ENCODE measurements around the gene ADGRV1. TPM values are rescaled to one million over a fixed set of nuclear protein-coding genes. Genes with fewer than 3 reads are reported as not detected.

The ADGRV1 gene
- total RNA-seq, 1 donor from 2014 or later, result 0.13 TPM

DNA sequence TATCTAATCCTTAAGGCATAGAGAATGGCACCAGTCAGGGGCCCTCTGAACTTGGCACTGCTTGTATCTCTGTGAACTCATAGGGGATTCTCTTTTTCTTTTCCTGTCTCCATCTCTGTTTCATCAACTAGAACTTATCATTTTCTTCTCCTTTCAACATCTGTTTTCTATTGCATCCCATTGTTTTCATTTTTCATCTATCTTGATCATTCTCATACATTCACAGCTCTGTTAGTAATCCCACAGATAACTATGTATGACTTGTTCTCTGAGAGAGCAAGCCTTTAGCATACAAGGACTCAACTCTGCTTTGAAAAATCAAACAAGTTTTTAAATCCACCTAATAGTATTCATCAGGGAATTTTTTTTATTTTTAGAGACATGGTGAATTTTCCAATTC, 560.2 kb downstream of the ADGRV1 start:
- TF ChIP-seq, protein P1, sequence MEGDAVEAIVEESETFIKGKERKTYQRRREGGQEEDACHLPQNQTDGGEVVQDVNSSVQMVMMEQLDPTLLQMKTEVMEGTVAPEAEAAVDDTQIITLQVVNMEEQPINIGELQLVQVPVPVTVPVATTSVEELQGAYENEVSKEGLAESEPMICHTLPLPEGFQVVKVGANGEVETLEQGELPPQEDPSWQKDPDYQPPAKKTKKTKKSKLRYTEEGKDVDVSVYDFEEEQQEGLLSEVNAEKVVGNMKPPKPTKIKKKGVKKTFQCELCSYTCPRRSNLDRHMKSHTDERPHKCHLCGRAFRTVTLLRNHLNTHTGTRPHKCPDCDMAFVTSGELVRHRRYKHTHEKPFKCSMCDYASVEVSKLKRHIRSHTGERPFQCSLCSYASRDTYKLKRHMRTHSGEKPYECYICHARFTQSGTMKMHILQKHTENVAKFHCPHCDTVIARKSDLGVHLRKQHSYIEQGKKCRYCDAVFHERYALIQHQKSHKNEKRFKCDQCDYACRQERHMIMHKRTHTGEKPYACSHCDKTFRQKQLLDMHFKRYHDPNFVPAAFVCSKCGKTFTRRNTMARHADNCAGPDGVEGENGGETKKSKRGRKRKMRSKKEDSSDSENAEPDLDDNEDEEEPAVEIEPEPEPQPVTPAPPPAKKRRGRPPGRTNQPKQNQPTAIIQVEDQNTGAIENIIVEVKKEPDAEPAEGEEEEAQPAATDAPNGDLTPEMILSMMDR (IDR thresholded peaks at IDR 0.05), result no peak
- Mint-ChIP-seq H3K36me3 (ENCODE audit: low read depth) (no peaks in the 10 kb centered on the region), H3K27ac (no peak overlapping the region), H3K4me1 (no peaks in the 10 kb centered on the region), H3K9me3 (no peaks in the 10 kb centered on the region), H3K4me3 (no peak overlapping the region), H3K27me3 (peaks cover 2% of the 10 kb centered on the region)
- POLR2A ChIA-PET, result no interaction called here
- CTCF ChIA-PET, result no interaction called here
- no peak for DNase-seq
- intact Hi-C loops (cut with micrococcal nuclease), result no loop called here
- no peak for ATAC-seq (ENCODE audit: low read depth)

DNA sequence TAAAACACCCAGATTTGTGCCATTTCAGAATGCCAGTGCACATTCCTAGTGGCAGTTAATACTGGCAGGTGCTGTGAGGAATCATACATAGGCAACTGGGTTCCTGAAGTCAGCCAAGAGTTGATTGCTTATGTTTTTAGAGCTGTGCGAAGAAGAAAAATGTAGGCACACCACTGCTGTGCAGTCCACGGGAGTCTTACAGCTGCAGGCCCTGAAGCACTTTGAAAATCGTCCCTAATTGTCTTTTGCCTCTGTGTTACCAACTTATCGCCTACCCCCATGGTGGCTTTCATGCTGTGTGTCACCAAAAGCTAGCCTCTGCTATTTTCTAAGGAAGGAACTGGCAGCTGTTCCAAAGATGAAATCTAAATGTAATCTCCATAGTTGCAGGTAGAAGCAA, 560.6 kb downstream of the ADGRV1 start:
- Mint-ChIP-seq H3K9me3 (no peaks in the 10 kb centered on the region), H3K4me1 (no peaks in the 10 kb centered on the region), H3K27ac (no peak overlapping the region), H3K27me3 (peaks cover 2% of the 10 kb centered on the region), H3K36me3 (ENCODE audit: low read depth) (no peaks in the 10 kb centered on the region), H3K4me3 (no peak overlapping the region)
- intact Hi-C loops (cut with micrococcal nuclease), result no loop called here
- POLR2A ChIA-PET, result no interaction called here
- DNase-seq, result no peak
- TF ChIP-seq, protein P1 (IDR thresholded peaks at IDR 0.05), result no peak
- CTCF ChIA-PET, result no interaction called here
- no peak for ATAC-seq (ENCODE audit: low read depth)

DNA sequence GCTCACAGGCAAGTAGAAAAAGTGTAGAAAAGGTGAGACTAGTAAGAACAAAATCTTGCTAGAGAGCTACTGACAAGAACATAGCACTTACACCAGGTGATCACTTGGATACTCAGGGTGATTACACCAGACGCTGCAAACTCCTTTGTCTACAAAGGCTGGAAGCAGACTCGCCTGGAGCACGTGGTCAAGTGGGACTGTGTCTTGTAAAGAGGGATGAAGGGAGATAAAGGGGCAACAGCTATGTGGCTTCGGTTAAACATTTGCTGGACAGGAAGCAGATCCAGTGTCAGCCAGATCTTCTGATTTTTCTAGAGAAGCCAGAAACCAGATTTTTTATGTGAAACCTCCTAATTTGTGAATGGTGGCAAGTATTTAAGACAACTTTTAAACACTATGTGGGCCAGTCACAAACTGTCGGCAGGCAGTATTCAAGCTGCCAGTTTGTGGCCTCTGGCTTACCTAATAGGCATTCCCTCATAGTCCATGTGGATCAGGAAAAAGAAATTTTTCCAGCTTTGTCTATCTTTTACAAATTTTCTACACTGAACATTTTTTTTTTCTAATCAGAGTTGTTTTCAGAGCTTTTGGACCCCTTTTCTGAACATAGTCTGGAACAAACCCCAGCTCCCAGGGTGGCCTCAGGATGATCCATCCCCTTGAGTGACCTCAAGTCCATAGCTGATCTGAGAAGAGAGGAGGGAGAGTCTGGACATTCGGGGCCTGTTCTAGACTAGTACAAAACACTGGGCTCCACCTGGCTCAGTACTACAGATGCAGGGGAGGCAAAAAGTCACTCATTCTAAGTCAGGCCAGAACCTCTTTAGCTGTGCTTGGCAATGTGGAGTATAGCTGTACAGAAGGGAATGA, 561.6 kb downstream of the ADGRV1 start:
- TF ChIP-seq, protein P1 (IDR thresholded peaks at IDR 0.05), result no peak
- Mint-ChIP-seq H3K9me3 (no peaks in the 10 kb centered on the region), H3K27me3 (peaks cover 2% of the 10 kb centered on the region), H3K27ac (no peak overlapping the region), H3K36me3 (ENCODE audit: low read depth) (no peaks in the 10 kb centered on the region), H3K4me3 (no peak overlapping the region), H3K4me1 (no peaks in the 10 kb centered on the region)
- intact Hi-C loops (cut with micrococcal nuclease), result no loop called here
- no peak for DNase-seq
- no peak for ATAC-seq (ENCODE audit: low read depth)
- POLR2A ChIA-PET, result no interaction called here
- CTCF ChIA-PET, result no interaction called here

DNA sequence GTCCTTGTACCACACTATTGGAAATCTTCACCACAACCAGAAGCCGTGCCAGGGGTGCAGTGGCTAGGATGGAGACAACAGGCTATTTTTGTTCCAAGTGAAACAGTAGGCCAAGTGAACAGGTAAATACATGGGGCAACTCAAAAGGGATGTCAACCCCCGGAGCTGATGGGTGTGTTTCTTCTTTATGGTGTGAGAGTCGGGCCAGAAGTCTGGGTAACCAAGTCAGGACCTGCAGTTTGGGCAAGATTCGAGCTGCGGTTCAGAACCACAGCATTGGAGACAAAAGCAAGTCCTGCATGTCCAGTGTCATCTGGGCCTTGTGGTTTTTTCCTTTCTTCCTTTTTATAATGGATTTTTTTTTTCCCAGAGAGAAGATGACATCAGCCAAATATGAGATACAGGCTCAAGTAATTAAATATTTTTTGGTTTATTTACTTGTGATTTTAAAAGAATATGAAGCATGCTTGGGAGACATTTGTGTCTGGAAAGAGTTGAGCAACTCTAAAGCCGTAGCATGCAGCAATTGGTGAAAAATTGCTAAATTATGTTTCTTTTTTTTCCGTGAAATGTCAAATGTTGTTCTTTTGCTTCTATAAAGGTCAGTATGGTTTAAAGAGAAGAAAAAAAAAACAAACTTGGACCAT, 562.9 kb downstream of the ADGRV1 start:
- Mint-ChIP-seq H3K27me3 (peaks cover 2% of the 10 kb centered on the region), H3K36me3 (ENCODE audit: low read depth) (no peaks in the 10 kb centered on the region), H3K4me1 (no peaks in the 10 kb centered on the region), H3K9me3 (no peaks in the 10 kb centered on the region), H3K27ac (no peak overlapping the region), H3K4me3 (no peak overlapping the region)
- ChIA-PET CTCF (no interaction called here), POLR2A (no interaction called here)
- no peak for DNase-seq
- ATAC-seq (ENCODE audit: low read depth), result no peak
- TF ChIP-seq, protein P1 (IDR thresholded peaks at IDR 0.05), result no peak
- intact Hi-C loops (cut with micrococcal nuclease), result no loop called here

DNA sequence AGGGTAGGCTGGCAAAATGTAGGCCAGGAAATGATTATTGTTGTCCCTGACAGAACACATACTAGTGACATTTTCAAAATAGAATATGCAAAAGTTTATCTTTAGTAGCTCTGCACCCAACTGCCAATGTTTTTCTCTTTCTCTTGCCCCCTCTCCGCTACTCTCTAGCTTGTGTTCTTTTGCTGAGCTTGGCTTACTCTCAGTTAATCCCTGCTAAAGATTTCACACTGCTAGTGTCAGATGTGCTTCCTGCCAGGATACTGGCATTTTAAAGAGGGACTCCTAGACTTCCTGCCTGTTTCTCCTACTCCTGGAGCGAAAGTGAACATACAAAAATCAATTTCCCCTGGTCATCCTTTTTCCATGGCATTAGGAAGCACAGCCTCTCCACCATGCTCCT, 564.1 kb downstream of the ADGRV1 start:
- TF ChIP-seq, protein P1 (IDR thresholded peaks at IDR 0.05), result no peak
- ChIA-PET POLR2A (no interaction called here), CTCF (no interaction called here)
- H3K9me3 Mint-ChIP-seq, result no peaks in the 10 kb centered on the region
- no peaks in the 10 kb centered on the region for H3K4me1 Mint-ChIP-seq
- H3K4me3 Mint-ChIP-seq, result no peak overlapping the region
- ATAC-seq (ENCODE audit: low read depth), result no peak
- H3K27ac Mint-ChIP-seq, result no peak overlapping the region
- intact Hi-C loops (cut with micrococcal nuclease), result no loop called here
- peaks cover 2% of the 10 kb centered on the region for H3K27me3 Mint-ChIP-seq
- H3K36me3 Mint-ChIP-seq (ENCODE audit: low read depth), result no peaks in the 10 kb centered on the region
- no peak for DNase-seq

Measured in activated B cell treated with CpG ODN at 0.5 μM for 24 hours (primary cell).